ENCODE data around the gene AKAP11.
"Not testable (repeated sequence)": the region's sequence is repeated elsewhere in the genome, so short reads cannot be mapped to it uniquely, and the experiment has no call there.

The AKAP11 gene, protein sequence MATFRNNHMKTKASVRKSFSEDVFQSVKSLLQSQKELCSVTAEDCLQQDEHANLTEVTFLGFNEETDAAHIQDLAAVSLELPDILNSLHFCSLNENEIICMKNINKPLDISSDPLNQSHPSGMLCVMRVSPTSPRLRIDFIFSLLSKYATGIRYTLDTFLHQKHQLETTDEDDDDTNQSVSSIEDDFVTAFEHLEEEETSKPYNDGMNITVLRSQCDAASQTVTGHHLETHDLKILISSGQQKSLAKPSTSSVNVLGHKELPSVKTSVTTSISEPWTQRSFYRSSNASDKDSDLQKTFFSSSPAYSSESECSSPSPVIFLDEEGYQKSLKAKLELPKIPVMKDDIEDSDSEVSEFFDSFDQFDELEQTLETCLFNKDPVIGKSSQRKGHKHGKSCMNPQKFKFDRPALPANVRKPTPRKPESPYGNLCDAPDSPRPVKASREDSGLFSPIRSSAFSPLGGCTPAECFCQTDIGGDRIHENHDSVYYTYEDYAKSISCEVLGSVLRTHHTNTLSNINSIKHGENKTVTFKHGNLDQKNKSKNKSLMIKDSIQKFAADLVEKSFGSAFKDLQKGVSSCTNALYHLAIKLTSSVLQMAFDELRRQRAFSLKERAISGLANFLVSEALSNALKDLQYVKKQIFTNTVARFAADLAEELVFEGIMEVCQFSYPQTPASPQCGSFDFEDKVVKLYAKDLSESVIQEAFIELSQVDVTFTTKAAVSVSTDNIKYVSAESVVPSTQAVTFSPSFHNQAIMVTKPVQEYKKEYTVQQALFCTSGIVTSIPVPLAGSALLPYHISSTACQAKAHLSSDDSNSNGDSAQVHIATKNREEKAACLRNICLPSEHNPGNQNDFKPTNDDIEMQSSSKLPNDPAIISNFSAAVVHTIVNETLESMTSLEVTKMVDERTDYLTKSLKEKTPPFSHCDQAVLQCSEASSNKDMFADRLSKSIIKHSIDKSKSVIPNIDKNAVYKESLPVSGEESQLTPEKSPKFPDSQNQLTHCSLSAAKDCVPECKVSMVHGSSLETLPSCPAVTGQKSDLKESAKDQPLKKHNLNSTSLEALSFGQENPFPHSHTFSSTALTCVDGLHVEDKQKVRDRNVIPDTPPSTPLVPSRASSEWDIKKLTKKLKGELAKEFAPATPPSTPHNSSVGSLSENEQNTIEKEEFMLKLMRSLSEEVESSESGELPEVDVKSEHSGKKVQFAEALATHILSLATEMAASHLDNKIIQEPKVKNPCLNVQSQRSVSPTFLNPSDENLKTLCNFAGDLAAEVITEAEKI (N-terminal part only)

DNA sequence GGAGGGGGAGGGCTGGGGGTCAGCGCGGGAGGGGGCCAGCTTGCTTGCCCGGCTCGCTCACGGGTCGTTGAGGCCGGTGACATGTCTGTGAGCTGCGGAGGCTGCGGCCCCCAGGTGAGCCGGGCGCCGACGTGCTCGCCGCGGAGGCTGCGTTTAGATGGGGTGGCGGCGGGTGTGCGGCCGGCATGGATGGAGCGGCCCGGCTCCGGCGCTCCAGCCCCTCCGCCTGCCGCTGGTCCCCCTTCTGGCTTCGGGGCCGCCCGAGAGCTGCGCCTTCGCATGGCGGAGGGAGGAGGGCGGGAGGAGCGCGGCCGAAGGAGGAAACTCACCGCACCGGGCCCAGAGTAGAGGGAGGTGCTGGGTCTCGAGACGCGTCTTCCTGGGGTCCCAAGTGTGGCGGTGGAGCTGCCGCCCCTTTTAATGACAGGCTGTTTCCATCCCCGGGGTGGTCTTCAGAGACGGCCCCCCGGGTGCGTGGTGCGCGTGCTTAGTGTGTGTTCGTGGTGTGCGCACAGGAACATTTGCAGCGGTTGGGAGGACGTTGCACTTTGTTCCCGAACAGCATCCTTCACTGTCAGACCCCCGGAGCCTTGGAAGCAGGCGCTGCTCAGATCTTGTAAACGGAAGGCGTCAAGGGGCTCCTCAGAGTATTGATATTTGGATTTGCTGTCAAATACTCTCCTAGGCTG lies at the start of gene AKAP11:
Gene AKAP11 (plus strand): TSS at position 38 of the 689 bp plus-strand sequence. CDS start 14,197 bp downstream, outside the sequence.
- peak in 32 of 51 donors; percentile 16 to 71 (median 46) for DNase-seq

GRCh38 chr13:42223681-42224080 lies 48.3 kb upstream of the AKAP11 start:
- DNase-seq, result no peak

DNA sequence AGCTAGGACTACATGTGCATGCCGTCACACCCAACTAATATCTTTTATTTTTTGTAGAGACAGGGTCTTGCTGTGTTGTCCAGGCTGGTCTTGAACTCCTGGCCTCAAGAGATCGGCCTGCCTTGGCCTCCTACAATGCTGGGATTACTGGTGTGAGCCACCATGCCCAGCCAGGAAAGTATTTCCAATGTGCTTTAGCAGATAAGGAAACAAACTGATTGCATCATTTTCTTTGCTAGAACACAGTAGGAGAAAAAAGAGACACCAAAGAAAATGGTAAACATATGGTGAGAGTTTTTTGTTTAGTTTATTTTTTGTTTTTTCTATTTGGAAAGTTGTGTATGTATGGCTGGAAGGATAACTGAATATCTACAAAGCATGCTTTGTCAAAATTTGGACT lies 46.9 kb upstream of the AKAP11 start:
- no peak for DNase-seq

DNA sequence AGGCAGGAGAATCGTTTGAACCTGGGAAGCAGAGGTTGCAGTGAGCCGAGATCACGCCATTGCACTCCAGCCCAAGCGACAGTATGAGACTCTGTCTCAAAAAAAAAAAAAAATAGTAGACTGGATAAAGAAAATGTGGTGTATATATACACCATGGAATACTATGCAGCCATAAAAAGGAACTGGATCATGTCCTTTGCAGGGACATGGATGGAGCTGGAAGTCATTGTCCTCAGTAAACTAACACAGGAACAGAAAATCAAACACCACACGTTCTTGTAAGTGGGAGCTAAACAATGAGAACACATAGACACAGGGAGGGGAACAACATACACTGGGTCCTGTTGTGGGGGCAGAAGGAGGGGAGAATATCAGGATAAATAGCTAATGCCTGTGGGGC lies 45.2 kb upstream of the AKAP11 start:
- DNase-seq, result not testable (repeated sequence)

DNA sequence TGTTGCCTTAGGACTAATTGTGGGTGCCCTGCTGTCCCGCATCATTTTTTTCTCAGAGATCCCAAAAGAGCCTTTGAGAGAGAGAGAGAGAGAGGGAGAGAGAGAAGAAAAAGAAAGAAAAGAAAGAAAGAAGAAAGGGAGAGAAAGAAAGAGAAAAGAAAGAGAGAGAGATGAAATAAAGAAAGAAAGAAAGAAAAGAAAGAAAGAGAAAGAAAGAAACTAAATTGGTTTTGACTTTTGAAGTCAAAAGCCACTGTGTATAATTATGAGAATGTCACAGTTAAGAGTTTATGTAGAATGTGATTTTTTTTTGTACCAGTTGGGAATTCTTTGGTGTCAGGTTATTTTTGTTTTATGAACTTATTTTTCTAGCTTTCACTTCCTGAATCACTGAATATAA lies 43.4 kb upstream of the AKAP11 start:
- no peak for DNase-seq

DNA sequence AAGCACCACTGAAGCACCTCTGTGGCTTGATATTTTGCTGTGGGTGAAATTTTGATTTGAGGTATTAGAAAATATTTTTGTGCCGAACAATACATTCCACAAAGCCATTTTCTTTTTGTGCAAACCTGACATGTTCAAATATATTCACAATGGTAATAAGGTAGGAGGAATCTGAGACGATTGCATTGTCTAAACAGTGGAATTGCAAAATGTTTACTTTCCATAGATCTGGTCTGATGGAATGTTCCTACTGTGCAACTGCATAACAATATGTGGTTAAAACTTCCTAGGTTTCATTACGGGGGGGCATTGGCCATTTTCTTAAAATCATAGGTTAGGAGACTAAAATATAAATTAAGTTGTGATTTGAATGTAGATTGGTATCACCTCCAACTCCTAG lies 42.7 kb upstream of the AKAP11 start:
- DNase-seq, result no peak

GRCh38 chr13:42232671-42233070 lies 39.3 kb upstream of the AKAP11 start:
- DNase-seq, result no peak

- no peak for DNase-seq
Measured at GRCh38 chr13:42233726-42234125, 38.2 kb upstream of the AKAP11 start.

GRCh38 chr13:42239161-42239560 lies 32.8 kb upstream of the AKAP11 start:
- DNase-seq, result no peak

GRCh38 chr13:42239644-42240043 lies 32.3 kb upstream of the AKAP11 start:
- no peak for DNase-seq

DNA sequence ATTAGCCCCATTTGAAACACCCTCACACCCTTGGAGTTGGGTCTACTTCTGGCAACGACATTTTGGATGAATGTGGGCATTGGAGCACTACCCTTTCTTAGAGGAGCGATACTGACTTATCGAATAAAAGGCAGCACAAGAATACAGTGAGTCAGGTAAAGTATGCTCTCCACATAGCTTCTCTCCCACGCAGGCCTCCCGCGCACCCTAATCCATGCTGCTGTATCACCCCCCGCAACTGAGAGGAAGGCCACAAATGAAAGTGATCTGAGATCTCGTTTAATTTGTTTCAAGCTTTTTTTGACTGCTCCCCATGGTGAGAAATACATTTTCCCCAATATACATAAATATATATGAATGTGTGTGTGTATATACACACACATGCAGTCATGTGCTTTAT lies 25.4 kb upstream of the AKAP11 start:
- peak in 1 of 51 donors; percentile 0 for DNase-seq

DNA sequence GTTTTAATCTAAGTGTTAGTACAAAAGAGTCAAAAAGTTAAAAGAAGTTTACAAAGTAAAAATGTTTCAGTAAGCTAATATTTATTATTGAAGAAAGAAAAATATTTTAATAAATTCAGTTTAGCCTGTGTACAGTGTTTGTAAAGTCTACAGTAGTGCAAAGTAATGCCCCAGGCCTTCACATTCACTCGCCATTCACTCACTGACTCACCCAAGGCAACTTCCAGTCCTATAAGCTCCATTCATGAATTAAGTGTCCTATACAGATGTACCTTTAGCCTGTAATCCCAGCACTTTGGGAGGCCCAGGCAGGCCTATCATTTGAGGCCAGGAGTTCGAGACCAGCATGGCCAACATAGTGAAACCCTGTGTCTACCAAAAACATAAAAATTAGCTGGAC lies 24.1 kb upstream of the AKAP11 start:
- no peak for DNase-seq

DNA sequence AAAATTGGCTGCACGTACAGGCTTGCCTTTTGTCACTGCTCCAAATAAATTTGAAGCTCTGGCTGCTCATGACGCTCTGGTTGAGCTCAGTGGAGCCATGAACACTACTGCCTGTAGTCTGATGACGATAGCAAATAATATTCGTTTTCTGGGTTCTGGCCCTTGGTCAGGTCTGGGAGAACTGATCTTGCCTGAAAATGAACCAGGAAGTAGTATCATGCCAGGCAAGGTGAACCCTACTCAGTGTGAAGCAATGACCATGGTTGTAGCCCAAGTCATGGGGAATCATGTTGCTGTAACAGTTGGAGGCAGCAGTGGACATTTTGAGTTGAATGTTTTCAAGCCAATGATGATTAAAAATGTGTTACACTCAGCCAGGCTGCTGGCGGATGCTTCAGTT lies 16.1 kb upstream of the AKAP11 start:
- no peak for DNase-seq

GRCh38 chr13:42258747-42259146 lies 13.2 kb upstream of the AKAP11 start:
- DNase-seq, result no peak

DNA sequence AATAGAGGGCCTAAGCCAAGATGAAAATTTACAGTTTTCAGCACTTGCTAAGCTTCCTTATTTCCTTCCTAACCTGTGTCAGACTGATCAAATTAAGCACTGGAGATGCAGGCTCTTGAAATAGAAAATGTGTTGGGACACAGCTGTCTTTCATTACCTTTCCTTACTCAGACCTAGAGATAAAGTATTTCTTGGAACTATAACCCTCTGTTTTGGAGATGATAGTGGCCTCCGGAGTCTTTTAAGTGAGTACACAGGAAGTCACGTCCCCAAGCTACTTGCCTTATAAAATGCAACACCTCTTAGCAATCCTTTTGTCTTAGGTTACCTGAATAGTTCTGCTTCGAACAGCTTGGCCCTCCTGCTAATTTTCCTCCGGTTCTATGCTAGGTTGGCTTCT lies 12.4 kb upstream of the AKAP11 start:
- DNase-seq, result no peak

DNA sequence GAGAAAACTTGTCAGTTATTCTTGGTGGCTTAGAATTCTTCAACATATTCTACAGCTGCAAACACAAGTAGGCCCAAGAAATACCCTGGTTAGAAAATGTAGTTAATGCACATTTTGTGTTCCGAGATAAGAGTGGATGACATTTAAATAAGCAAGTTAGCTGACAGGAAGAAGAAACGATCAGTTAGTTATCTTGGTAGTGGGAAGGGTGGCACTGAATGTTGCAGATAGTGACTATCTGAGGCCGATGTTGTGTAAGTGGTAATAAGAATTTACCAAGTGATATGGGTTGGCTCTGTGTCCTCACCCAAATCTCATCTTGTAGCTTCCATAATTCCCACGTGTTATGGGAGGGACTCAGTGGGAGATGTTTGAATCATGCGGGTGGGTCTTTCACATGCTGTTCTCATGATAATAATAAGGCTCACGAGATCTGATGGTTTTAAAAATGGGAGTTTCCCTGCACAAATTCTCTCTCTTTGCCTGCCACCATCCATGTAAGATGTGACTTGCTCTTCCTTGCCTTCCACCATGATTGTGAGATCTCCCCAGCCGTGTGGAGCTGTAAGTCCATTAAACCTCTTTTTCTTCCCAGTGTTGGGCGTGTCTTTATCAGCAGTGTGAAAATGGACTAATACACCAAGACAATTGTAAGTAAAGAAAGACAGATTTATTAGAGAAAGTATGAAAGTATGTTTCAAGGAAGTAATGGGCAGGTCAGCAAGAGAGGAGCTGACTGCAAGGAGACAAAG lies 10.9 kb upstream of the AKAP11 start:
- no peak for DNase-seq

DNA sequence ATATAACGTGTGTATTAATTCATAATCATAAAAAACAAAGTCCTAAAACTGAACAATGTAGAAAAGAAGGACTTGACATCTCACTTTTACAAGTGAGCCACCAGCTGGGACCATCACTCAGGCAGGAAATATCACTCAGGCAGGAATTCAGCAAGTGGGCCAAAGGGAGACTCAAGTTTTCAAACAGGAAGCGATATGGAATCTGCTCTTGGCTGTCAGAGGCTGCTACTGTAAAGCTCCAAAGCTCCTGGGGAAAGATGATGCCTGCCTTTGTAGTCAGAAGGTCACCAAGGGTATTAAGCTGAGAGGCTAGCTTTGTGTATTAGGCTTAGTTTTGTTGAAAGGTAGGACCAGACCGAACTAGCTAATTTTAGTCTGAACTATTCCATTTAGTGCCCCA lies 5.5 kb upstream of the AKAP11 start:
- no peak for DNase-seq

DNA sequence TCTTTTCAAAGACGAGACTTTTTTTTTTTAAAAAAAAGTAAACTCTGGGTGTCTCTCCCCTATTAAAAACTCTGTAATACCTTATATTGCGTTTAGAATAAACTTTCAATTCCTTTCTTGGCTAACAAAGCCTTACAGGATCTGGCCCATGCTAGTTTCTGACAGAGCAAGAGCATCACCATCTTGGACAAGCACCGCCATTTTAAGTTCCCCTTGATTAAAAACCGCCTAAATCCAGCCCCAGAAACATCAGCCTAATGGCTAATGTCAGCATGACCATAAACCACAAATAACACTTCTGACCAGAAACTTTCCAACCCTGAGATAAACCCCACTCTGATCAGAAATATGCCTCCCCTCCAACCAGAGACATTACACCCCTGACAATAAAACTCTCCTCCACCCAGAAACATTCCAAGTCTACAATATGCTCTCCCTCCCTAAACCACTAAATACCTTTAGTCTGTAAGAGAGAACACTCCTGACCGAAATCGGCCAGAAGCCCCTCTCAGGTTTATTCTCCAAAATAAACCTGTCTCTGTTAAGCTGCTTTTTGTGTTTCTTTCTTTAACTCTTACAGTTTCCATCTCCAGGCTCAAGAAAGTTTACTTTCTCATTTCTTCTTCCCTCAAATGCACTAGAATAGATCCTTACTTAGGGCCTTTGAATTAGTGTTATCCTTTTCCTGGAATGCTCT lies 1.6 kb upstream of the AKAP11 start:
- DNase-seq, result no peak

- DNase-seq, result no peak
Measured at GRCh38 chr13:42270857-42271215, 1.1 kb upstream of the AKAP11 start.
